NK-92 (cell line): ENCODE measurements around the gene BCL6.

ENCODE experiments used
- DNase-seq: peaks from one replicate; lab custom pipeline; 2025; ENCODE audit not compliant: unreplicated experiment; lab: John Stamatoyannopoulos, UW

The BCL6 gene

GRCh38 chr3:187739094-187739560 lies 6.1 kb downstream of the BCL6 start:
- DNase-seq: no peak

GRCh38 chr3:187738331-187739093 lies 6.8 kb downstream of the BCL6 start:
- DNase-seq: no peak

- DNase-seq: no peak
Observed at GRCh38 chr3:187738071-187738330, 7.3 kb downstream of the BCL6 start.

DNA sequence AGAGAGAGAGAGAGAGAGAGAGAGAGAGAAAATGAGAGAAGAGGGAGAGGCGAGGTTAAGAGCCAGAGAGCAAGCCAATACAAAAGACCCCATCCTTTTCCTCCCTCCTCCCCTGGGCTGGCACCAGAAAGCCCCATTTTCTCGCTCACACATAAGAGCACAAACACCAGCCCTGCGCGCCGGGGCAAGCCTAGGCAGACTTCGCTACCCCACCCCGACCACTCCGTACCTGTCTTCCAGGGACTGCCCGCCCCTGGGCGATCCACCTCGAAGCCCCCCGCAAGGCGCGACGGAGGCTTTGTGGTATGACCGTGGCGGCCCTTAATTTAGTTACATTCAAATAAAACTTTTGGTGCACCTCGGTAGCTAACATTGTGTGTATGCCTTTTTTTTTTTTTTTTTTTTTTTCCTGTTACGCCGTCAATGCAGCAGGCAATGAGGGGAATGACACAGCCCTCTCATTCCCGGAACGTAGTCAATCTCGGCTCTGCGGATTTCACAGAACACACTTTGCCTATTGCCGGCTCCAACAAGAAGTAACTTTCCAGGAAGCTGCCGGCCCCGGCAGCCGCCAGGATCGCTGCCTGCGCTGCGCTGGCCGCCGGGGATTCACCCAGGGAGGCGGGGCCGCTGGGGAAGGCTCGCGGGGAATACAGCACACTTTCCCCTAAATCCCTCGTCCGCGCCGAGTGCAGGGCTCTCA lies 7.7 kb downstream of the BCL6 start:
- DNase-seq: no peak

- DNase-seq: no peak
Observed at GRCh38 chr3:187737006-187737367, 8.3 kb downstream of the BCL6 start.

DNA sequence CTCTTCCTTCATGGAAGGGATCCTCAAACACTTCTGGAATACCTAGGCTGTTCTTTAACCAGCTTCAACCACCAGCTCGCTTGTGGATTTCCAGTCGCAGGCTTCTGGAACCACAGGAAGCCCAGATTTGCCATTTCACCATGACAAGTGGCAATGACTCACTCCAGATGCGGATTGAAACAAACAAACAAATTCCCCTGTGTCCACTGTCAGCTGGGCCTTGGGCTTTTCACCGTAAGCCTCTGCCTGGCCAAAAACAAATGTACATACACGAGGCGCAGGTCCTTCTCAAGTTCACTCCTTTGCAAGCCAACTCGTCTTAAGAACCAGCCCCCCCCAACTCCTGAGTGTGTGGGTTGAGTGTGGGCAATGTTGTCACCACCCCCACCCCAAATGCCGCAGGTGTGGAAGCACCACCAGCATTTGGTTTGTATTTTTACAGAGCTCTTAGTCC lies 8.8 kb downstream of the BCL6 start:
- DNase-seq: no peak

GRCh38 chr3:187735837-187736236 lies 9.4 kb downstream of the BCL6 start:
- no peak for DNase-seq

- no peak for DNase-seq
Observed at GRCh38 chr3:187735383-187735782, 9.9 kb downstream of the BCL6 start.

- no peak for DNase-seq
Observed at GRCh38 chr3:187734841-187735240, 10.4 kb downstream of the BCL6 start.

- no peak for DNase-seq
Observed at GRCh38 chr3:187733371-187733770, 11.9 kb downstream of the BCL6 start.

GRCh38 chr3:187729598-187729997 lies 15.7 kb downstream of the BCL6 start:
- DNase-seq: no peak

GRCh38 chr3:187728940-187729583 lies 16.2 kb downstream of the BCL6 start:
- no peak for DNase-seq

DNA sequence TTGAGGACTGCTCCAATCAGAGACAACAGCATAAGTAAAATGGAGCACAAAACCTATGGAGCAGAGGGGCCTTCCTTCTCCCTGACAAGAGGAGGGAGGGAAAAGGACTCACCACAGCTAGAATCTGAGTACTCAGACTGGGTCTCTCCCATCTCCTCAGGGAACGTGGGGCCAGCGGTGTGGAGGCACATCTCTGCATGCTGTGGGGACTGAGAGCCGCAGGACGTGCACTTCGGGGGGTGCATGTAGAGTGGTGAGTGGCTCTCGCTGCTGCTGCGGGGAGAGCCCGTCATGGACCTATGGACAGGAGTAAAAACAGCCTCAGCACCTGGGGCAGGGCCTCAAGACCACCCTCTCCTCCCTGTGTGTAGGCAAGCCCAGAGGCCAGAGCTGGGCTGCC lies 17.0 kb downstream of the BCL6 start:
- DNase-seq: no peak

- no peak for DNase-seq
Observed at GRCh38 chr3:187726564-187726963, 18.7 kb downstream of the BCL6 start.

DNA sequence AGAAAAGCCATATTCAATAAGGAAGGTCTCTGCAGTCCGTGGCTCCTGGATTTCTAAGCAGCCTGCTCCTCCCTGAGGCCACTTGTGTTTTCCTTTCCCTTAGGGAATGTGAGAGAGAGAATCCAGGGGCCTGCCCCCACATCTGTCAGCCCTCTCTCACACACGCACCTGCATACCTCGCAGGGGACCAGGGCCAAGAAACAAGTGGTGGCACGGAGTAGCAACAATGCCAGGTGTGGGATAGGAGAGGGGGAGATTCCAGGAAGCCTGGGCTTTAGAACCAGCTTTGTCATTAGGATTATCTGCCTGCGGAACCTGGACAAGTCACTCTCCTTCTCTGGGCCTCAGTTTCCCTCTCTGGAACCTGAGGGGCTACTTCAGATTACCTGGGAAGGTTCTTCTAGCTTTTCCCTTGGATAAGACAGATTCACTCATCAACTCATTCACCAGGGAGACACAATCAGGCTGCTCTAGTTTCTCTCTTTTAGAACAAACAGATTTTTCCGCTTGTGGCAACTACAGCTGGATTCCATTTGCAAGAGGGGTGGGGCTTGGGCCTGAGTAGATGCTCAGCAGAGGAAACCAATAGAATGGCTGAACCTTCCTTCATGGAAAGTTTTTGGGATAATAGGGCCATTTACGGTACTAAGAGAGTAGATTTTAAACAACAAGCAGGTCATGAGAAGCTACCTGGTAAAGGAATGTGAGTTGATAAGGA lies 19.5 kb downstream of the BCL6 start:
- DNase-seq: no peak

DNA sequence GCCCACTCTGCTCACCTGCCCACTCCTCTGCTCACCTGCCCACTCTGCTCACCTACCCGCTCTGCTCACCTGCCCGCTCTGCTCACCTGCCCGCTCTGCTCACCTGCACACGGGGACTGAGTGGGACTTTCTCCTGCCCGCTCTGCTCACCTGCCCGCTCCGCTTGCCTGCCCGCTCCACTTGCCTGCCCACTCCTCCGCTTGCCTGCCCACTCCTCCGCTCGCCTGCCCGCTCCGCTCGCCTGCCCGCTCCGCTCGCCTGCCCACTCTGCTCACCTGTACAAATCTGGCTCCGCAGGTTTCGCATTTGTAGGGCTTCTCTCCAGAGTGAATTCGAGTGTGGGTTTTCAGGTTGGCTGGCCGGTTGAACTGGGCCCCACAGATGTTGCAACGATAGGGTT lies 20.0 kb downstream of the BCL6 start:
- DNase-seq: no peak

GRCh38 chr3:187722206-187722612 lies 23.1 kb downstream of the BCL6 start:
- no peak for DNase-seq

DNA sequence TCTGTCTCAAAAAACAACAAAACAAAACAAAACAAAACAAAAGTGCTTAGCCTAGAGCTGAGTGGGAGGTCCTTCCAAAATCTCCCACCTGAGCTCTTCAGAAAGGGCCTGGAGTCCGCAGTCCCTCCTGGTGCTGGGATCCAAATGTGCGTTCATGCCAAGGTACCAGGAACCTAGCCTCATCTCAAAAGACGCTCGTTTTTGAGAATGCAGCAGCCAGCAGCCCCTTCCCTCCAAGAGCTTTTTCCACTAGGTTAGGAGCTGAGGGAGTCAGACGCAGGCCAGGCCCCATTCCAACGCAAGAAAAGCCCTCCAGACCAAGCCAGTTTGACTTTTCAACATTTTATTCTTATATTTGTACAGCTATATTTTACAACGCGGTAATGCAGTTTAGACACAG lies 24.2 kb downstream of the BCL6 start:
- DNase-seq: no peak

DNA sequence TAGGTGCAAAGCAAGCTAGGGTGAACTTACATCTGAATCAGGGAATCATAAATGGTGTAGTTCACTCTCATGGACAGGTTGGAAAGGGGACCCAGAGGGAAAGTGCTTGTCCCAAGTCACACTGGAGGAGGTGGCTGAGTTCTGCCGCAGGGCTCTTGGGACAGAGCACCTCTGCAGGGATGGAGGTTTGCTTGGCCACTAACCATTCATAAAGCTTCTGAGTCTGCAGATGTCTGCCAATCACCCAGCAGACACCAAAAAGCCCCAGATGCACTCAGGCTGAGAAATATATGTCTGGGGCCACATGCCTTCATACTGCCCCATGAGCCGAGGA lies 25.0 kb downstream of the BCL6 start:
- DNase-seq: no peak

- DNase-seq: no peak
Observed at GRCh38 chr3:187719628-187720336, 25.5 kb downstream of the BCL6 start.

DNA sequence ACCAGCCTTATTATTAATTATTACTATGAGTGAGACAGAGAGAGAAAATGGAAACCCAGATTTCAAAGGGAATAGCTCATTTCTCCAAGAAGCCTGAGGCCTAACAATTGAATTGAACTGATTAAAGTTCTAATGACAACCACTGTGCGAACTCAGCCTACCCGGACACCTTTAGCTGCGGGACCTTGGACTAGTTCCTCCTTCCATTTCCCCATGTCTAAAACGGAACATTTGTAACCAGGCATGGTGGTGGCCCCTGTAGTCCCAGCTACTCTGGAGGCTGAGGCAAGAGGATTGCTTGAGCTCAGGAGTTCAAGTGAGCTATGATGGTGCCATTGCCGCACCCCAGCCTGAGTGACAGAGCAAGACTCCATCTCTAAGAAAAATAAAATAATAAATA lies 26.5 kb downstream of the BCL6 start:
- no peak for DNase-seq
